Measurements from ENCODE around the gene VAX1. TPM values are rescaled to one million over a fixed set of nuclear protein-coding genes. Genes with fewer than 3 reads are reported as not detected.
A peak's percentile ranks its signal among the peaks of the same experiment; 100 is the strongest.

Gene VAX1
- total RNA-seq, 2 experiments from 2014 or later = not detected

GRCh38 chr10:117174439-117175214, 36.6 kb upstream of the VAX1 start:
- Histone ChIP-seq H3K36me3 (ENCODE audit: insufficient read depth, low read length) (no peaks in the 10 kb centered on the region), H3K4me2 (ENCODE audit: low read length) (peak overlapping the region; percentile 62), H3K4me3 (ENCODE audit: low read depth, low read length, poor library complexity, severe bottlenecking) (peak overlapping the region; percentile 18), H3K27ac (ENCODE audit: low read depth, low read length, poor library complexity, severe bottlenecking) (no peak overlapping the region), H3K9me2 (ENCODE audit: insufficient read depth, low read length) (no peaks in the 10 kb centered on the region), H4K20me1 (ENCODE audit: insufficient read depth, low read length) (no peaks in the 10 kb centered on the region), H3K79me2 (ENCODE audit: insufficient read depth, low read depth, low read length) (no peaks in the 10 kb centered on the region), H2AFZ (ENCODE audit: low read length) (peak overlapping the region; percentile 95), H3K4me1 (ENCODE audit: insufficient read depth, low read length, poor library complexity, severe bottlenecking) (peaks cover 9% of the 10 kb centered on the region), H3K9me3 (ENCODE audit: low read length) (no peaks in the 10 kb centered on the region)
- BruUV-seq (replicated peaks) = no TSS peak
- intact Hi-C loops (cut with micrococcal nuclease; ENCODE audit: unreplicated experiment) = loop anchor here (1.0 kb wide), 2 partner anchors 377 to 492 kb away; no protein-coding TSS in a partner anchor
- no peak for TF ChIP-seq EZH2phosphoT487 (IDR thresholded peaks at IDR 0.05; ENCODE audit: borderline replicate concordance, low read depth, low read length)
- TF ChIP-seq CTCF (conservative IDR thresholded peaks at IDR 0.05; ENCODE audit: low read length) = peak; percentile 89
- POLR2A ChIA-PET = interaction anchor here (1.0 kb wide), 1 partner anchor 12 kb away, joined by 3 read pairs; no protein-coding TSS in a partner anchor
- CTCF ChIA-PET (ENCODE audit: unreplicated experiment) = interaction anchor here (0.5 to 1.6 kb wide), 4 partner anchors 13 to 371 kb away, joined by 3 to 5 read pairs (median 3); no protein-coding TSS in a partner anchor
- peak; percentile 83 for DNase-seq (ENCODE audit: low spot score)

GRCh38 chr10:117170244-117170643, 32.2 kb upstream of the VAX1 start:
- TF ChIP-seq CTCF (conservative IDR thresholded peaks at IDR 0.05; ENCODE audit: low read length) (no peak), EZH2phosphoT487 (IDR thresholded peaks at IDR 0.05; ENCODE audit: borderline replicate concordance, low read depth, low read length) (no peak)

GRCh38 chr10:117169480-117169879, 31.4 kb upstream of the VAX1 start:
- Histone ChIP-seq H3K4me2 (ENCODE audit: low read length) (no peak overlapping the region), H3K9me3 (ENCODE audit: low read length) (no peaks in the 10 kb centered on the region), H3K27ac (ENCODE audit: low read depth, low read length, poor library complexity, severe bottlenecking) (no peak overlapping the region), H3K79me2 (ENCODE audit: insufficient read depth, low read depth, low read length) (no peaks in the 10 kb centered on the region), H3K4me3 (ENCODE audit: low read depth, low read length, poor library complexity, severe bottlenecking) (no peak overlapping the region), H4K20me1 (ENCODE audit: insufficient read depth, low read length) (no peaks in the 10 kb centered on the region), H3K4me1 (ENCODE audit: insufficient read depth, low read length, poor library complexity, severe bottlenecking) (peaks cover 2% of the 10 kb centered on the region), H3K9me2 (ENCODE audit: insufficient read depth, low read length) (no peaks in the 10 kb centered on the region), H3K36me3 (ENCODE audit: insufficient read depth, low read length) (no peaks in the 10 kb centered on the region), H2AFZ (ENCODE audit: low read length) (no peak overlapping the region)
- no peak for TF ChIP-seq CTCF (conservative IDR thresholded peaks at IDR 0.05; ENCODE audit: low read length)
- TF ChIP-seq EZH2phosphoT487 (IDR thresholded peaks at IDR 0.05; ENCODE audit: borderline replicate concordance, low read depth, low read length) = no peak
- no TSS peak for BruUV-seq (replicated peaks)
- intact Hi-C loops (cut with micrococcal nuclease; ENCODE audit: unreplicated experiment) = no loop called here
- DNase-seq (ENCODE audit: low spot score) = no peak
- ChIA-PET POLR2A (no interaction called here), CTCF (ENCODE audit: unreplicated experiment) (interaction anchor here (1.0 kb wide), 1 partner anchor 373 kb away, joined by 3 read pairs; no protein-coding TSS in a partner anchor)

More at GRCh38 chr10:117170244-117170643, 32.2 kb upstream of the VAX1 start:
- Histone ChIP-seq H4K20me1 (ENCODE audit: insufficient read depth, low read length) (no peaks in the 10 kb centered on the region), H2AFZ (ENCODE audit: low read length) (no peak overlapping the region), H3K4me1 (ENCODE audit: insufficient read depth, low read length, poor library complexity, severe bottlenecking) (peaks cover 9% of the 10 kb centered on the region), H3K79me2 (ENCODE audit: insufficient read depth, low read depth, low read length) (no peaks in the 10 kb centered on the region), H3K36me3 (ENCODE audit: insufficient read depth, low read length) (no peaks in the 10 kb centered on the region), H3K9me3 (ENCODE audit: low read length) (no peaks in the 10 kb centered on the region), H3K4me2 (ENCODE audit: low read length) (no peak overlapping the region), H3K9me2 (ENCODE audit: insufficient read depth, low read length) (no peaks in the 10 kb centered on the region), H3K4me3 (ENCODE audit: low read depth, low read length, poor library complexity, severe bottlenecking) (no peak overlapping the region), H3K27ac (ENCODE audit: low read depth, low read length, poor library complexity, severe bottlenecking) (no peak overlapping the region)
- POLR2A ChIA-PET = interaction anchor here (0.6 kb wide), 1 partner anchor 378 kb away, joined by 3 read pairs; no protein-coding TSS in a partner anchor
- CTCF ChIA-PET (ENCODE audit: unreplicated experiment) = no interaction called here
- DNase-seq (ENCODE audit: low spot score) = no peak
- BruUV-seq (replicated peaks) = no TSS peak
- intact Hi-C loops (cut with micrococcal nuclease; ENCODE audit: unreplicated experiment) = no loop called here
